H9 (cell line): ENCODE measurements around the gene PIPOX. TPM values are rescaled to one million over a fixed set of nuclear protein-coding genes. Genes with fewer than 3 reads are reported as not detected.

Source experiments
- DNase-seq: peaks from one replicate; pipeline ENCODE4 v3.0.0-alpha.2; 2017
- H2AFZ ChIP-seq: one replicate; pipeline ENCODE4 v1.6.1; 2013; ENCODE audit warnings: mild to moderate bottlenecking, low read length, control low read depth, moderate library complexity
- H2AK5ac ChIP-seq: 2 replicates; pipeline ENCODE4 v1.6.1; 2013; ENCODE audit warnings: low read length, control low read depth, mixed read lengths; ENCODE audit not compliant: insufficient read length
- H2BK120ac ChIP-seq: one replicate; pipeline ENCODE4 v1.6.1; 2013; ENCODE audit warnings: low read depth, mild to moderate bottlenecking, low read length, control low read depth, inconsistent platforms; ENCODE audit not compliant: poor library complexity, severe bottlenecking
- H2BK12ac ChIP-seq: 2 replicates; pipeline ENCODE4 v1.6.1; 2013; ENCODE audit warnings: low read length, control low read depth, mixed read lengths, low read depth; ENCODE audit not compliant: insufficient read length
- H2BK15ac ChIP-seq: 2 replicates; pipeline ENCODE4 v1.6.1; 2013; ENCODE audit warnings: low read depth, low read length, control low read depth
- H2BK20ac ChIP-seq: one replicate; pipeline ENCODE4 v1.6.1; 2013; ENCODE audit warnings: low read depth, mild to moderate bottlenecking, low read length, control low read depth, inconsistent platforms; ENCODE audit not compliant: poor library complexity, severe bottlenecking
- H2BK5ac ChIP-seq: 2 replicates; pipeline ENCODE4 v1.6.1; 2013; ENCODE audit warnings: low read length, control low read depth, mixed read lengths; ENCODE audit not compliant: insufficient read length
- H3K14ac ChIP-seq: 2 replicates; pipeline ENCODE4 v1.6.1; 2013; ENCODE audit warnings: low read length, control low read depth; ENCODE audit not compliant: insufficient read depth
- H3K18ac ChIP-seq: 2 replicates; pipeline ENCODE4 v1.6.1; 2013; ENCODE audit warnings: low read depth, mild to moderate bottlenecking, mixed read lengths, low read length, control low read depth; ENCODE audit not compliant: insufficient read length
- H3K23ac ChIP-seq: 2 replicates; pipeline ENCODE4 v1.6.1; 2013; ENCODE audit warnings: low read length, control low read depth, mixed read lengths, low read depth; ENCODE audit not compliant: insufficient read length
- H3K23me2 ChIP-seq: 2 replicates; pipeline ENCODE4 v1.6.1; 2013; ENCODE audit warnings: low read depth, mild to moderate bottlenecking, mixed read lengths, low read length, control low read depth; ENCODE audit not compliant: insufficient read length, poor library complexity, severe bottlenecking
- H3K27ac ChIP-seq: 2 replicates; pipeline ENCODE4 v1.5.1; 2013; ENCODE audit warnings: low read length, control low read depth, mixed read lengths, low read depth; ENCODE audit not compliant: insufficient read length
- H3K27me3 ChIP-seq: 2 replicates; pipeline ENCODE4 v1.6.1; 2013; ENCODE audit warnings: low read length, control low read depth, inconsistent platforms; ENCODE audit not compliant: insufficient read depth
- H3K4ac ChIP-seq: 2 replicates; pipeline ENCODE4 v1.6.1; 2013; ENCODE audit warnings: low read depth, mild to moderate bottlenecking, control low read depth, inconsistent platforms, low read length, moderate library complexity
- H3K4me1 ChIP-seq: 2 replicates; pipeline ENCODE4 v1.6.1; 2013; ENCODE audit warnings: low read length, control low read depth, inconsistent platforms; ENCODE audit not compliant: insufficient read depth
- H3K4me2 ChIP-seq: 2 replicates; pipeline ENCODE4 v1.6.1; 2013; ENCODE audit warnings: low read length, control low read depth, mixed read lengths; ENCODE audit not compliant: insufficient read length, insufficient read depth
- H3K56ac ChIP-seq: 2 replicates; pipeline ENCODE4 v1.6.1; 2013; ENCODE audit warnings: low read depth, mild to moderate bottlenecking, mixed read lengths, low read length, control low read depth; ENCODE audit not compliant: insufficient read length
- H3K79me1 ChIP-seq: 2 replicates; pipeline ENCODE4 v1.6.1; 2013; ENCODE audit warnings: low read depth, mild to moderate bottlenecking, moderate library complexity, low read length, control low read depth, inconsistent platforms; ENCODE audit not compliant: insufficient read depth, poor library complexity, severe bottlenecking
- H3K79me2 ChIP-seq: 2 replicates; pipeline ENCODE4 v1.6.1; 2013; ENCODE audit warnings: low read length, control low read depth, inconsistent platforms; ENCODE audit not compliant: insufficient read depth
- H3K9ac ChIP-seq: 2 replicates; pipeline ENCODE4 v1.6.1; 2013; ENCODE audit warnings: low read length, control low read depth, mixed read lengths; ENCODE audit not compliant: insufficient read length; ENCODE audit errors: extremely low read depth
- H3K9me3 ChIP-seq: one replicate; pipeline ENCODE4 v1.6.1; 2013; ENCODE audit warnings: low read depth, low read length, inconsistent platforms; ENCODE audit not compliant: control insufficient read depth
- H3T11ph ChIP-seq: one replicate; pipeline ENCODE4 v1.6.1; 2013; ENCODE audit warnings: mild to moderate bottlenecking, low read length, control low read depth, inconsistent platforms
- H4K20me1 ChIP-seq: one replicate; pipeline ENCODE4 v1.6.1; 2013; ENCODE audit not compliant: control insufficient read depth, insufficient read length, insufficient read depth
- H4K5ac ChIP-seq: 2 replicates; pipeline ENCODE4 v1.6.1; 2013; ENCODE audit warnings: low read depth, mild to moderate bottlenecking, mixed read lengths, low read length, control low read depth; ENCODE audit not compliant: insufficient read length
- H4K8ac ChIP-seq: replicated peaks from 2 replicates; pipeline ENCODE4 v1.6.1; 2013; ENCODE audit warnings: low read length, control low read depth, mixed read lengths, low read depth; ENCODE audit not compliant: insufficient read length
- H4K91ac ChIP-seq: 2 replicates; pipeline ENCODE4 v1.6.1; 2013; ENCODE audit warnings: low read depth, mild to moderate bottlenecking, moderate library complexity, mixed read lengths, low read length, control low read depth; ENCODE audit not compliant: insufficient read length
- H3K27ac Mint-ChIP-seq, 3 experiments: 2 replicates in 2 of 3; 3 replicates in 1 of 3; pipeline ENCODE4 v1.8.0; 2020 to 2021; ENCODE audit warnings: mixed read lengths in 3 of 3, mild to moderate bottlenecking in 1 of 3, moderate library complexity in 1 of 3
- H3K27me3 Mint-ChIP-seq: 2 replicates; pipeline ENCODE4 v1.8.0; 2021; ENCODE audit warnings: low read depth, mild to moderate bottlenecking, moderate library complexity, mixed read lengths
- H3K36me3 Mint-ChIP-seq, 3 experiments: 2 replicates in 2 of 3; 3 replicates in 1 of 3; pipeline ENCODE4 v1.8.0; 2020 to 2021; ENCODE audit warnings: low read depth in 3 of 3, mixed read lengths in 3 of 3; ENCODE audit not compliant: insufficient read depth in 1 of 3
- H3K4me1 Mint-ChIP-seq, 2 experiments: 2 replicates each; pipeline ENCODE4 v1.8.0; 2020; ENCODE audit warnings: mixed read lengths in 2 of 2
- H3K4me3 Mint-ChIP-seq, 2 experiments: 2 replicates in 1 of 2; 3 replicates in 1 of 2; pipeline ENCODE4 v1.8.0; 2020 to 2021; ENCODE audit warnings: mild to moderate bottlenecking in 2 of 2, mixed read lengths in 2 of 2, moderate library complexity in 1 of 2
- H3K9me3 Mint-ChIP-seq, 2 experiments: 2 replicates in 1 of 2; 3 replicates in 1 of 2; pipeline ENCODE4 v1.8.0; 2020; ENCODE audit warnings: mild to moderate bottlenecking in 2 of 2, mixed read lengths in 2 of 2, moderate library complexity in 1 of 2
- CTCF ChIP-seq: fragments of 200-600 bp; sonication (generic); conservative IDR thresholded peaks from 3 replicates; pipeline ENCODE4 v1.8.0; 2021; ENCODE audit warnings: antibody characterized with exemption, mild to moderate bottlenecking
- WGBS: extraction: QIAGEN DNeasy Blood & Tissue Kit; methylation state at CpG from one replicate; pipeline ENCODE4 v1.1.7; 2013; ENCODE audit warnings: missing lambda C conversion rate, low lambda C conversion rate, mixed read lengths; ENCODE audit not compliant: insufficient read length; ENCODE audit errors: extremely low coverage; 5-methylcytosine and 5-hydroxymethylcytosine counted together
- total RNA-seq: library from RNA; stranded (reverse); gene quantifications from 2 replicates; pipeline ENCODE4 v1.2.1, GENCODE V29; 2021

PIPOX gene
- total RNA-seq, 1 experiment from 2014 or later = 30.1 TPM

DNA sequence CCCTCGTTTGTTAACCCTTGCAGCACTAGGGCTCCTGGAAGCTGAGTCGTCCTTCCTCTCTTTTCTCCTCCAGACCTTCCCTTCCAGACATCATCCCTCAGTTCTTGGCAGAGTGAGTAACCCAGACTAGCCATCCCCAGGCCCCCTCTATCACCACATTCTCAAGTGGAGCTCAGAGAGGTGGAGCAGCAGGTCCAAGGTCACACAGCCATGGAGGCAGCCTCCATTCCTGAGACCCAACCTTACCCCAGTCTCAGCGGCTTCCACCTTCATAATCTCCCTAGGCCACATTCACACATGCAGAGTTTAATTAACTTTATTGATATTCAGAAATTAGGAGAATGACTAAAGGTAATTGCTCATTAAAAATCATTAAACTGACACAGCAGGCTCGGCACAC is 40.1 kb upstream of the PIPOX start:
- WGBS = no CpG with 5 or more reads among the region's 4 CpGs
- peaks cover 13% of the 10 kb centered on the region; the same call in 1 of the 2 replicates for H3K4me1 ChIP-seq
- no peak overlapping the region for H3K23ac ChIP-seq
- no peaks in the 10 kb centered on the region for H3K79me2 ChIP-seq
- no peak overlapping the region for H3K4ac ChIP-seq
- no peak overlapping the region for H3K18ac ChIP-seq
- no peak overlapping the region for H4K8ac ChIP-seq
- no peak overlapping the region; a peak in 1 of 7 replicates for H3K27ac Mint-ChIP-seq
- peaks cover 9% of the 10 kb centered on the region for H3K23me2 ChIP-seq
- peaks cover 56 to 64% of the 10 kb centered on the region in 2 experiments for H3K4me1 Mint-ChIP-seq
- H2AK5ac ChIP-seq = no peak overlapping the region
- TF ChIP-seq CTCF = no peak
- no peaks in the 10 kb centered on the region for H3K9me3 ChIP-seq
- H4K5ac ChIP-seq = no peak overlapping the region
- no peaks in the 10 kb centered on the region for H3K9me3 Mint-ChIP-seq
- H4K91ac ChIP-seq = no peak overlapping the region
- H3K9ac ChIP-seq = no peak overlapping the region
- H3K36me3 Mint-ChIP-seq = no peaks in the 10 kb centered on the region; a peak in 1 of 7 replicates
- H3K79me1 ChIP-seq = no peaks in the 10 kb centered on the region
- DNase-seq = no peak
- H3K27me3 Mint-ChIP-seq = peaks cover 56% of the 10 kb centered on the region
- H3K27ac ChIP-seq = no peak overlapping the region
- no peak overlapping the region for H2BK20ac ChIP-seq
- no peak overlapping the region for H2BK5ac ChIP-seq
- H4K20me1 ChIP-seq = no peaks in the 10 kb centered on the region
- H2AFZ ChIP-seq = no peak overlapping the region
- H3K56ac ChIP-seq = no peak overlapping the region
- H3T11ph ChIP-seq = no peak overlapping the region
- no peak overlapping the region for H2BK15ac ChIP-seq
- no peak overlapping the region for H3K4me2 ChIP-seq
- H2BK120ac ChIP-seq = no peak overlapping the region
- peaks cover 10% of the 10 kb centered on the region; the same call in 1 of the 2 replicates for H3K27me3 ChIP-seq
- H3K14ac ChIP-seq = no peak overlapping the region
- H3K4me3 Mint-ChIP-seq = peak overlapping the region in 1 of 2 experiments; percentile 60; a peak in 2 of 5 replicates
- no peak overlapping the region for H2BK12ac ChIP-seq
